Activated CD8-positive, alpha-beta memory T cell treated with anti-CD3 and anti-CD28 coated beads, Interleukin-2, amount 50 U/mL, for 1 hour (primary cell): Measurements from ENCODE around the gene EFCAB14.
"Not testable (repeated sequence)": the region's sequence is repeated elsewhere in the genome, so short reads cannot be mapped to it uniquely, and the experiment has no call there.

Experiments
- DNase-seq: peaks from one replicate; pipeline ENCODE4 v3.0.0-alpha.2; 2020; ENCODE audit errors: extremely low read depth

EFCAB14 gene

DNA sequence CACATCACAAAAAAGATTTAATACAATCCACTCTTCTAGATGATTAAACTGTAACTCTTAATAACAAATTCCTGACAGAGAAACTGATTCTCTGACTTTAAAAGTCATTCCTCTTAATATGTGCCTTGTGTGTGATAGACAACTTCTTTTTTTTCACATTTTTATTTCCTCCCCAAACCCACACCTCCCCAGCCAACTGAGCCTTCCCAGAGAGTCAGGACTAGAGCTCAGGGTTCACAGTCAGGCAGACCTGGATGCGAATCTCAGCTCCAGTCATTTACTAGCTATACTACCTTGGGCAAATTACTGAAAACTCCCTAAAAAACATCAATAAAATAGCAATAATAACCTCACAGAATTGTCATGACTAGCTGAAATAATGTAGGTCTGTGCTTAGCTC is 64.9 kb downstream of the EFCAB14 start:
- no peak for DNase-seq

DNA sequence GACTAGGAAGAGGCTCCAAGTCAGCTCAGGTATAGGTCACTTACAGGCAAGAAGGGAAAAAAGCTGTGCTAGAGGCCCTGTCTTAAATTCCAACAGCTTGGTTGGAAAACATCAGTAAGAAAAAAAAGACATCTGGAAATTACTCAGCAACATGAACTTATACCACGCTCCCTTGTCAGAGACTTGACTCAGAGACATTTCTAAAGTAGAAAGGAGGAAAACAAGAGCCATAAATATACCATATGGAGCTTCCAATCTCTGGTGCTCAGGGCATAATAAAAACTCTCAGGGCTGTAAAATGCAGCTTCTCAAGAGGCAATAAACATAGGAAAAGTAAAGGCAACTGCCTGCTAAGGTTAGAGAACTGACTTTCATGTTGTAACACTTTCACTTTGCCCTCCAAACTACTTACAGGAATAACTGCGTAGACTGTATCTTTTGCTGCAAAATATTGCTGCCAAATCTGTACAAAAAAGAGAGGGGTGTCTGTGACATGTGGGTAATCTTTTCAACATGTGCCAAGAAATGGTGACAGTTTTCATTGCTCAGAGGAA is 65.4 kb downstream of the EFCAB14 start:
- DNase-seq: no peak

DNA sequence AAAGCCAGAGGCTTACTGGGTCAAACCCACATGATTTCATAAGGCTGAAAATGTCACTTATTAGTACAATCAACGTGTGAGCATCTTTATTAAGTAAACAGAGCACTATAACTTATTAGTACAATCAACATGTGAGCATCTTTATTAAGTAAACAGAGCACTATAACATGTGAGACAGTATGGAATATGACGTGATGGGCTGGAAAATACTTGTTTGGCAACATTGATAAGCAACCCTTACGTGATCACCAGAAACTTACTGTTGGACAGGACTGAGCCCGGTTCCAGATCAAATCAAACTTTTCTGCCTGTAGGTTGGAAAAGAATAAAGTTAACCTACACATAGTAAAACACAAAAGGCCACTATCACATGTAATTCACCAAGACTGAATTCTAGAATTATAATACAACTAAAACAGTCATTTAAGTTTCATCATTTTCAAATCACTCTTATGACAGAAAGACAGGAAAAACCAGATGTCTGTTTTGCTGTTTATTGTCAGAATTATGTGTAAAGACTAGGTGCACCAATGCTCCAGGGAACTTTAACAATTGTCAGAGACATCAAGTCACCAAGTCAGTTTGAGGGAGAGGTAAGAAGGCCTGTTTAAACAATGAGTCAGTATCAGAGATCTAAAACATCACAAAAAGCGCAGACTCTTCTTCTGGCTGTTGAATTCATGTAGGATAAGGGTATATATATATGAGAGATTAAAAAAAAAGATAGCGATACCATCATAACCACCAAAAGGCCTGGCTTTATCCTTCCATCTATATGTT is 66.4 kb downstream of the EFCAB14 start:
- no peak for DNase-seq

DNA sequence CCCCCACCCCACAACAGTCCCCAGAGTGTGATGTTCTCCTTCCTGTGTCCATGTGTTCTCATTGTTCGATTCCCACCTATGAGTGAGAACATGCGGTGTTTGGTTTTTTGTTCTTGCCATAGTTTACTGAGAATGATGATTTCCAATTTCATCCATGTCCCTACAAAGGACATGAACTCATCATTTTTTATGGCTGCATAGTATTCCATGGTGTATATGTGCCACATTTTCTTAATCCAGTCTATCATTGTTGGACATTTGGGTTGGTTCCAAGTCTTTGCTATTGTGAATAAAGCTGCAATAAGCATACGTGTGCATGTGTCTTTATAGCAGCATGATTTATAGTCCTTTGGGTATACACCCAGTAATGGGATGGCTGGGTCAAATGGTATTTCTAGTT is 67.8 kb downstream of the EFCAB14 start:
- not testable (repeated sequence) for DNase-seq

DNA sequence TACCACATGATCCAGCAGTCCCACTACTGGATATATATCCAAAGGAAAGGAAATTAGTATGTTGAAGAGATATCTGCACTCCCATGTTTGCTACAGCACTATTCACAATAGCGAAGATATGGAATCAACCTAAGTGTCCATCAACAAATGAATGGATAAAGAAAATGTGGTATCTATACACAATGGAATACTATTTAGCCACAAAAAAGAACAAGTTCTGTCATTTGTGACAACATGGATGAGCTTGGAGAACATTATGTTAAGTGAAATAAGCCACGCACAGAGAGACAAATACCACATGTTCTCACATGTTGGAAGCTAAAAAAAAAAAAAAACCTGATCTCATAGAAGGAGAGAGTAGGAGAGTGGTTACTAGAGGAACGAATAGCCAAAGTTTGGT is 68.4 kb downstream of the EFCAB14 start:
- DNase-seq: no peak

DNA sequence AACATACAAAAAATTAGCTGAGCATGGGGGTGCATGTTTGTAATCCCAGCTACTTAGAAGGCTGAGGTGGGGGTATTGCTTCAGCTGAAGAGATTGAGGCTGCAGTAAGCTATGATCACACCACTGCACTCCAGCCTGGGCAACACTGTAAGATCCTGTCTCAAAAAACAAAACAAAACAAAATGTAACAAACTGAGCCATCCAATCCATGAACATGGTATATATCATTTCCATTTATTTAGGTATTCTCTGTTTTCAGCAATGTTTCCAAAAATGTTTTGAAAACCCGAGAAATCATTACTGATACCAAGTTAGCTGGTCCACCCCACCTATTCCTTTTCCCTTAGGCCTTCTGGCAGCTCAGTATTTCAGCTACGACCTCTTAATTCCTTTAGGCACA is 69.2 kb downstream of the EFCAB14 start:
- DNase-seq: no peak

DNA sequence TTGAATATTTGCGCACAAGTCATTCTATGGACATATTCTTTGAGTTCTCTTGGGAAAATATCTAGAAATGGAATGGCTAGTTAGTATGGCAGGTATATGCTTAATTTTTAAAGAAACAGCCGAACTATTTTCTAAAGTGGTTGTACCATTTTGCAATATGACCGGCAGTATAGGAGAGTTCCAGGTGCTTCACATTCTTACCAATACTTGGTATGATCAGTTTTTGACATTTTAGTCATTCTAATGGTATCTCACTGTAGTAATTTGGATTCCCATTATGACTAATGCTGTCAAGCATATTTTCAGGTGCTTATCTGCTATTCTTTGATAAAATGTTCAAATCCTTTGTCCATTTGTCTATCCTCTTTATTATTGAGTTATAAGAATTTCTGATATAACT is 71.3 kb downstream of the EFCAB14 start:
- no peak for DNase-seq

DNA sequence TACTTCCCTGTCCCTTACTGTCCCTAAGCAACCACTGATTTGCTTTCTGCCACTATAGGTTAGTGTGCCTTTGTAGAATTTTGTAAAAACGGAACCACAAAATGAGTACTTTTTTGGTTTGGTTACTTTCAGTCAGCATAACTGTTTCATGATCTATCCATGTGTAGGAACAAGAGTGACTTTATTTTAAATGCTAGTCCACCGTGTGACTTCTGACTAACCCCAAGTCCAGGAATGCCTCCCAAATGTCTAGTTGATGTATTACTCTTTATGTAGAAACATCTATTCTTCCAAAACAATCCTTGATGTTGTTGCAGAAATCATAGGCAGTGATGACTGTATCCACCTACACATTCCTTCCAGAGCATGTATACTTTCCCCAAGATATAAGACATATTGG is 72.1 kb downstream of the EFCAB14 start:
- DNase-seq: no peak

DNA sequence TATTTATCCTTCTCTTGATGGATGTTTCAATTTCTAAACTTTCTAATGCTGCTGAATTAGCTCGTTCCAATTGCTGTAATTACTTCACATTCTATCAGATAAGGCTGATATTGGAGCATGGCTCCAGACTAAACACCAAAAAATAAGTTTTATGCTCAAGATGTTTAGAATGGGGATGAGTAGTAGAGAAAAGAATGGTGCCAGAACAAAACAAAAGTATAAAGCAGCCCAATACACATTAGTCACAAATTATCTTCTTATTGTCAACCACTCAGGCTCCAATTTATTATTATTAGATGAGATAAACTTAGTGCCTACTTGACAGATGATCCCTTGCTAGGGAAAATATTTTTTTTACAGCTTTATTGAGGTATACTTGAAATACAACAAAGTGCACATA is 72.6 kb downstream of the EFCAB14 start:
- no peak for DNase-seq

DNA sequence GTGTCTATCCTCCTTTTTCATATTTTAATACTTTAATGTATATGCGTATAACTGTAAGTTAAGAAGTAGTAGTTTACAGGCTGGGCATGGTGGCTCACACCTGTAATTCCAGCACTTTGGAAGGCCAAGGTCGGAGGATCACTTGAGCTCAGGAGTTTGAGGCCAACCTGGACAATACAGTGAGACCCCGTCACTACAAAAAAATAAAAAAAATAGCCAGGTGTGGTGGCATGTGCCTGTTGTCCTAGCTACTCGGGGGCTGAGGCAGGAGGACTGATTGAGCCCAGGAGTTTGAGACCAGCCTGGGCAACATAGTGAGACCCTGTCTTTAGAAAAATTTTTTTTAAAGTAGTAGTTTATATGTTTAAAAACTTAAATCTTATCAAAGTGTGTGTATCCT is 73.1 kb downstream of the EFCAB14 start:
- no peak for DNase-seq

DNA sequence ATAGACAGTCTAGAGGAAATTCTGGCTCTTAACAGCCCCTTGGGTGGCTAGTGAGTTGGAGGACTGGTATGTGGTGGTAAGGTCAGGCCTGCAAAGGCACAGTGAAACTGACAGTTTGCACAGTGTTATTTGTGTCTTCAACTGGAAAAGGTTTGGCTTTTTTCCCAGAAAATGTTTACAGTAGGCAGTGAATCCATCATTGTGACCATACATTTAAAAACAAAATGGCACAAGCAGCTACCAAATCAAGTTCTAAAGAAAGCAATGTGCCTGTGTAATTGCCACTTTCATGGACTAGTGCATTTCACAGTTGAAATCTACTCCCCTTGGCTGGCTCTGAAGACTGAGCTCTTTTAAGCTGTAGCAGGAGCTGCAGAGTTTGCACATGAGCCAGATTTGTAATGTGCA is 75.5 kb downstream of the EFCAB14 start:
- no peak for DNase-seq

DNA sequence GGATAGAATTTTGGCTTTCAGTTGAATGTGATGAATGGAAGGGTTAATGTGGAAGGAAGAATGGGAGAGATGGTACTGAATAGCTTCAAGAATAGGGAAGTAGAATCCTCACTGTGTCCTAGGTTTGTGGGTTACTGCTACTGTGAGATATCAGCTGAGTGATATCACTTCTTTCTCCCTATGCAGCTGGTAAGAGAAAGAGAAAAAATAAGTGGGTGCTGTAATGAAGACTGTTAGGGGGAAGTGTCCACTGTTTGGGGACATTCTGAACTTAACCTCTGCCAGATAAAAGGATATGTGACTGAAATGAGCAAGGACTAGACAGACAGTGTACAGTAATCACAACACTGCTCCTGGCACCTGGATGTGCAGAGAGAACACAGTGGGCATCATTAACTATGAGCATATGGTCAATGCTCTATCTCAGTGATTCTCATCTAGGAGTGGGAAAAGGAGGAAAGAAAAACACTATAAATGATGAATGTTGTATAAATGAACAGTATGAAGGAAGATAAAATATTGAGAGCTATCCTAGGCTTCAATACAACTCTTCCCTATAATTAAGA is 76.7 kb downstream of the EFCAB14 start:
- no peak for DNase-seq

DNA sequence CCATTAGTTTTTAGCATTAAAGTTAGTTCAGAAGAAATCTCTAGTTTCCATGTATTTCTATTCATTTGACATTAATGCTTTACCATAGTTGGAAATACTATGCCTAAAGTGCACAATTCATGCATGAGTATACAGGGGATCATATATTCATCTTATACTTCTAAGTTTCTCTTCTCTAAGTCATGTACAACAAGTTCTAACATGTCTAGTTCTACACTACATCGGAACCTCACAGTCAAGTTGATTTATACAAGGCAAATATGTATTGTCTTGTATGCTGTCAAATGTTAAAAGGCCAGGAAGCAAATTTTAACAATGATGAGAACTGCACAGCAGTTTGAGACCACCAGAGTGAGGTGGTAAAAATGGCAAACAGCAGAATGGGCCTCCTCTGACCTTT is 79.4 kb downstream of the EFCAB14 start:
- no peak for DNase-seq

DNA sequence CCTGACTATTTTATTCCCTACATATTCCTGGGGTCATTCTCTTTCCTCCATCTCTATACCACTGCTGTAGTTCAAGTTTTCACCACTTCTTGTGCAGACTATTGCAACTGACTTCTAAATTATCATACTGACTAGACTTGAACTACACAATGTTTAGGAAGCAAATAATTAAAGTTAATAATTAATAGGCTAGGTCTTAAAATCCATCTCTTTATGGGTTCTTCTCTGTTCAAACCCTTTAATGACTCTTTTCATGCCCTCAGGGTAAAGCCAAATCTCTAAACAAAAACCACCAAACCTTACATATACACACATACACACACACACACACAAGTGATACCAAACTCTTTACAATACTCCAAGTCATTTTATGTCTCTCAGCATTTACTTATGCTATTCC is 80.0 kb downstream of the EFCAB14 start:
- no peak for DNase-seq

DNA sequence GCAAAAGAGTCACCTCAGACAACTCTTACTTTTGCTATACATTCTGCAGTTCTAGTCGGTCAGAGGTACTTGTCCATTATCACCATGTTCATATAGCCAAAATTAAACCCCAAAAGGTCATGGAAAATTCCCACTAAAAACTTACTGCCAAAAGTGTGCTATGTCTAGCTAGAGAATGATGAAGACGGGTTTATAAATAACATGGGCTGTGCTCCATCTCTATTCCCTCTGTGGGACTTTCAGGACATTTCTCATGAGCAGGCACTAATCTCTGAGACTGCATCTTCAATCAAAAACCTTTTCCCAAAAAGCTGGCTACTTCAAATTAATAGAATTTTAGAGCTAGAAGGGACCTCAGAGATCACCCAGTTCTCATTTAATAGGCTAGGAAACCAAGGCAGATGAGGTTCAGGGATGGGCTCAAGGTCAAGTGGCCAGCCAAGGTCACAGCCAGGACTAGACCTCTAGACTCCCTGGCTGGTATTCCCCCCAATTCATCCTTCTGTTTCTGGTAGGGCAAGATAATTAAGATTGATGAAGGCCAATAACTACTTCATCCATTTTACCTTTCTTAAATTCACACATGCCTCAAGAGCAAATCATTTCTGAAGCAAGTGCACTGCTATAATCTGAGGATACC is 81.3 kb downstream of the EFCAB14 start:
- no peak for DNase-seq

DNA sequence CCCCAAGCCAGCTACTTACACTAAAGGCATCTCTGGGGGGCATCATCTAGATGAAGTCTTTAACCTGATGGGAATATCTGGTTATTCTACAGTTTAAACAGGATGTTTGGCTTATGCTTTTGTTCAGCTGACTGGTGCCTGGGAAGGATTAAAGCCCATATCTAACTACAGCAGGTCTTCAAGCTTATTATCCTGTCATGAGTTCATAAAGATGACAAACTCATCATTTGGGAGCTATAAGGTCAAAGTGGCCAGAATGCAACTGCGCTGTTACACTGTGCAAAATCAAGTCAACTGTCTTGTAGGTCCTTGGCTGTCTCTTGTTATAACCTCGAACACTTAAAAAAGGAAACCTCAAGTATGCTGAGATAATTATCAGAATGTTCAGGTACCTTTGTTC is 83.7 kb downstream of the EFCAB14 start:
- no peak for DNase-seq

DNA sequence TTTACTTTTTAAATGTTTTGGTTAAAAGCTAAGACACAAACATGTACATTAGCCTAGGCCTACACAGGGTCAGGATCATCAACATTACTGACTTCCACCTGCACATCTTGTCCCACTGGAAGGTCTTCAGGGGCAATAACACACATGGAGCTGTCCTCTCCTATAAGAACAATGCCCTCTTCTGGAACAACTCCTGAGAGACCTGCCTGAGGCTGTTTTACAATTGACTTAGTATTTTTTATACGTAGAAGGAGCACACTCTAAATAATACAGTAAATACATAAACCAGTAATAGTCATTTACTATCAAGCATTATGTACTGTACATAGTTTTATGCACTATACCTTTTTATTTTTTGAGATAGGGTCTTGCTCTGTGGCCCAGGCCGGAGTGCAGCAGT is 88.2 kb downstream of the EFCAB14 start:
- DNase-seq: no peak
